Body of pancreas (tissue), 4 donors: Measurements from ENCODE around the gene SPATA16.

ENCODE experiments used
- POLR2A ChIP-seq, 3 donors: fragments of 450-650 bp; IDR thresholded peaks; one replicate each; pipeline ENCODE4 v1.6.1; 2016; ENCODE audit warnings: antibody characterized with exemption in 3 of 3, mild to moderate bottlenecking in 2 of 3
- TF ChIP-seq, protein P1 (sequence below), 7 experiments: fragments of 450-650 bp in 4 of 7; fragments of 200-600 bp in 3 of 7; sonication (generic) in 3 of 7; IDR thresholded peaks; one replicate each; pipeline ENCODE4 v1.5.1; 2016 to 2019; ENCODE audit warnings: antibody characterized with exemption in 7 of 7

DNA sequence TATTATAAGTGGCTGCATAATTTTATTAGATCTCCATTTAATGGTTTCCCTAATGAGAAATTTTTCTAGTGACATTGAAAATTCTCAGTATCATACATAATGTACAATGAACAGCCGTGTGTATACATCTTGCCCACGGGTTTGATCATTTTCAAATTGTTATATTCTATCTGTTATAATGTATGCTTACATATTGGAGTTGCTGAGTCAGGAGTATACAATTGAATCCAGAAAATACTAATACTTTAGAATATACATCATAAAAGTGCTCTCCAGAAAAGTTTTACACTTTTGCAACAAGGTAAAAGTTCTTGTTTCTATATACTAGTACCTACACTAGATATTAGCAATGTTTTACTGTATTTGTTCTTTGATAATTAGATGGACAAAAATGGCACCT is 82.8 kb downstream of the SPATA16 start:
- TF ChIP-seq, protein P1, sequence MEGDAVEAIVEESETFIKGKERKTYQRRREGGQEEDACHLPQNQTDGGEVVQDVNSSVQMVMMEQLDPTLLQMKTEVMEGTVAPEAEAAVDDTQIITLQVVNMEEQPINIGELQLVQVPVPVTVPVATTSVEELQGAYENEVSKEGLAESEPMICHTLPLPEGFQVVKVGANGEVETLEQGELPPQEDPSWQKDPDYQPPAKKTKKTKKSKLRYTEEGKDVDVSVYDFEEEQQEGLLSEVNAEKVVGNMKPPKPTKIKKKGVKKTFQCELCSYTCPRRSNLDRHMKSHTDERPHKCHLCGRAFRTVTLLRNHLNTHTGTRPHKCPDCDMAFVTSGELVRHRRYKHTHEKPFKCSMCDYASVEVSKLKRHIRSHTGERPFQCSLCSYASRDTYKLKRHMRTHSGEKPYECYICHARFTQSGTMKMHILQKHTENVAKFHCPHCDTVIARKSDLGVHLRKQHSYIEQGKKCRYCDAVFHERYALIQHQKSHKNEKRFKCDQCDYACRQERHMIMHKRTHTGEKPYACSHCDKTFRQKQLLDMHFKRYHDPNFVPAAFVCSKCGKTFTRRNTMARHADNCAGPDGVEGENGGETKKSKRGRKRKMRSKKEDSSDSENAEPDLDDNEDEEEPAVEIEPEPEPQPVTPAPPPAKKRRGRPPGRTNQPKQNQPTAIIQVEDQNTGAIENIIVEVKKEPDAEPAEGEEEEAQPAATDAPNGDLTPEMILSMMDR (IDR thresholded peaks at IDR 0.05): no peak
- no peak for TF ChIP-seq POLR2A (IDR thresholded peaks at IDR 0.05)
